ENCODE measurements around the gene THEMIS2.

THEMIS2 gene

DNA sequence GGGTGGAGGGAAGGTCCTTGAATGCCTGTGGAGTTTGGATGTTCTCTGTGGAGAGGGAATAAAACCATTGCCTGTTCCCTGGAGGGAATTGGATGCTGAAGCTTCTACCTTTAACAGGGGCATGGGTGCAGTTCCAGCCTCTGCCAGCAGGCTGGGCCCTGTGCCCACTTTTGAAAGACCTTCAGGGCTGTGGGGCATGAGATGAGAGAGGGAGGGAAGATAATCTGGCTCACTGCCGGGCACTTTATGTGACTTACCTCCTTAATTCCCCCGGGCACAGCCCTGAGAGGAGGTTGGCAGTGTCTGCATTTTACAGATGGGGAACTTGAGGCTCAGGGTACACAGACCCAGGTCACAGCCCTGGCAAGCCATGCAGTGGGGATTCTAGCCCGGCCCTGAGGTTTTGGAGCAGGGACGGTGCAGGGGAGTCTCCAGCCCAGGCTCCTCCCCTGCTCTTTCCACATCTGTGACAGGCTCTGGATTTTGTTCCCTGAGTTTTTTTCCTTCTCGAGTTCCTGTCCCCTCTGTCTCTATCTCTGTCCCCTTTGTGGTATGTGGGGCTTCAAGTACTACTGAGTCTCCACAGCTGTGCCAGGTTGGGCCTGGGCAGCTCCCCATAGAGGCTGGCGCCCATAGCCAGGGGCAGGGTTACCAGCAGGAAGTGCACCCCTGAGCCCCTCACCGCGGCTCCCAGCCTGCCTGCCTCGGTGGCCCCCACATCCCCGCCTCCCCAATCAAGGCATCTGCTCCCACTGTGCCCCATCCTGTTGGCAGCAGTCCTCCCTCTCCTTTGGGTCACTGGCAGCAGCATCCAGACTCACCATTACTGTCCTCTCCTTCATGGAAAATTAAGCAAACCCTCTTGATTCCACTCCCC is 14.0 kb upstream of the THEMIS2 start:
- H3K4me3 ChIP-seq (ENCODE audit: low read depth, low read length): no peak overlapping the region
- DNase-seq (ENCODE audit: low read depth): peak; percentile 70
- TF ChIP-seq CTCF (IDR thresholded peaks at IDR 0.05; ENCODE audit: control insufficient read depth, extremely low read depth, insufficient read depth): peak; percentile 91

GRCh38 chr1:27858949-27859576 is 13.3 kb upstream of the THEMIS2 start:
- DNase-seq (ENCODE audit: low read depth): no peak
- TF ChIP-seq CTCF (IDR thresholded peaks at IDR 0.05; ENCODE audit: control insufficient read depth, extremely low read depth, insufficient read depth): no peak
- H3K4me3 ChIP-seq (ENCODE audit: low read depth, low read length): no peak overlapping the region

DNA sequence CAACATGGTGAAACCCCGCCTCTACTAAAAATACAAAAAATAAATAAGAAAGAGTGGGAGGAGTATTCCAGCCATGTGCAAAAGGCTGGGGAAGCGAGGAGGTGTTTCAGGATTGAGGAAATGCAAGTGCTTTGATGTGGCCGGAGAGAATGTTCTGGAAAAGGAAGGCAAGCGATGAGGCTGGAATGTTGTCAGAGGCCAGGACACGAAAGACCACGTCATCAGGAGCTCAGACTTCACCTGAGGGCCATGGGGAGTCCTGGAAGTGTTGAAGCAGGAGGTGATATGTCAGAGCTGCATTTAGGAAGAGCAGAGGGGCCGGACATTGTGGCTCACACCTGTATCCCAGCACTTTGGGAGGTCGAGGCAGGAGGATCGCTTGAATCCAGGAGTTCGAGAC is 10.9 kb upstream of the THEMIS2 start:
- no peak for DNase-seq (ENCODE audit: low read depth)
- H3K4me3 ChIP-seq (ENCODE audit: low read depth, low read length): no peak overlapping the region
- no peak for TF ChIP-seq CTCF (IDR thresholded peaks at IDR 0.05; ENCODE audit: control insufficient read depth, extremely low read depth, insufficient read depth)

GRCh38 chr1:27862004-27862403 is 10.3 kb upstream of the THEMIS2 start:
- no peak for TF ChIP-seq CTCF (IDR thresholded peaks at IDR 0.05; ENCODE audit: control insufficient read depth, extremely low read depth, insufficient read depth)
- no peak for DNase-seq (ENCODE audit: low read depth)
- H3K4me3 ChIP-seq (ENCODE audit: low read depth, low read length): no peak overlapping the region

- DNase-seq (ENCODE audit: low read depth): no peak
- H3K4me3 ChIP-seq (ENCODE audit: low read depth, low read length): no peak overlapping the region
- no peak for TF ChIP-seq CTCF (IDR thresholded peaks at IDR 0.05; ENCODE audit: control insufficient read depth, extremely low read depth, insufficient read depth)
These were observed 9.4 kb upstream of the THEMIS2 start for GRCh38 chr1:27862671-27863537.

DNA sequence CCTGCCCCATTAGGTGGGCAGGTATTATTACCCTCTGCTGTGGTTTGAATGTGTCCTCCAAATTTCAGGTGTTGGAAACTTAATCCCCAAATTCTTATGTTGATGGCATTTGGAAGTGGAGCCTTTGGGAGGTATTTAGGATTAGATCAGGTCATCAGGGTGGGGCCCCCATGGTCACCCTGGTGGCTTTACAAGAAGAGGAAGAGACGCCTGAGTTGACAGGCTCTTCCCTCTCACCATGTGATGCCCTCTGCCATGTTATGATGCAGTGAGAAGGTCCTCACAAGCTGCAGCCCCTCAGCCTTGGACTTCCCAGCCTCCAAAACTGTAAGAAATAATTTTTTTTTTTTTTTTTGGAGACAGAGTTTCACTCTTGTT is 8.8 kb upstream of the THEMIS2 start:
- no peak overlapping the region for H3K4me3 ChIP-seq (ENCODE audit: low read depth, low read length)
- TF ChIP-seq CTCF (IDR thresholded peaks at IDR 0.05; ENCODE audit: control insufficient read depth, extremely low read depth, insufficient read depth): no peak
- DNase-seq (ENCODE audit: low read depth): no peak
